ENCODE results near the gene EEIG1.

DNA sequence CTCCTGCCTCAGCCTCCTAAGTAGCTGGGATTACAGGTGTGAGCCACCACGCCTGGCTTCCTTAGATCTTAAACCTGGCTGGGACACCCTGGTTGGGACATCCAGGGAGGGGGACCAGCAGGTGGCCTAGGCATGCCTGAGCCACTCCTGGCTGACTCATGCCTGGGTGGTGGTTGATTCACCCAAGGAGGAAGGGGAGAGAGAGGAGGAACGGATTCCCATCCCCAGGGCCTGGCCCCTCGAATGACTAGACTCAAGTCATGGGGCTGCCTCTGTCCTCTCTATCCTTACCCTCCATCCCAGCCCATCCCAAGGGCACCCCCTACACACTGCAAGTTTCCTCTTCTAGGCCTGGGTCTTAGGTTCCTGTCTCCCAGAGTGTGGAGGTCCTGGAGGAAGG, 12.7 kb downstream of the EEIG1 start:
- TF ChIP-seq FOXM1 (IDR thresholded peaks at IDR 0.05; ENCODE audit: borderline replicate concordance) (no peak), SP1 (IDR thresholded peaks at IDR 0.05) (no peak), ELF4 (IDR thresholded peaks at IDR 0.05) (no peak), BHLHE40 (IDR thresholded peaks at IDR 0.05; ENCODE audit: borderline replicate concordance) (no peak), SUZ12 (IDR thresholded peaks at IDR 0.05) (no peak), TARDBP (IDR thresholded peaks at IDR 0.05) (no peak), PKNOX1 (IDR thresholded peaks at IDR 0.05) (no peak), FOXA1 (IDR thresholded peaks at IDR 0.05) (no peak), FOXK2 (IDR thresholded peaks at IDR 0.05) (no peak), LEF1 (IDR thresholded peaks at IDR 0.05; ENCODE audit: borderline replicate concordance) (no peak), ARNT (IDR thresholded peaks at IDR 0.05) (no peak)
